Ovary (tissue), 9 donors: ENCODE data around the gene QPCTL. TPM values are rescaled to one million over a fixed set of nuclear protein-coding genes. Genes with fewer than 3 reads are reported as not detected.

ENCODE experiments used
- DNase-seq, 5 donors: peaks; one replicate each; pipeline ENCODE4 v3.0.0-alpha.2; 2019 to 2020
- H3K27ac ChIP-seq, 2 donors: fragments of 200-600 bp; one replicate each; pipeline versions ENCODE4 v1.5.1 to v1.8.0; 2019 to 2022
- H3K27me3 ChIP-seq: fragments of 200-600 bp; one replicate; pipeline ENCODE4 v1.8.0; 2022
- H3K36me3 ChIP-seq: fragments of 200-600 bp; sonication (generic); one replicate; pipeline ENCODE4 v1.5.1; 2019
- H3K4me1 ChIP-seq: one replicate; pipeline ENCODE4 v1.8.1; 2013; ENCODE audit warnings: mild to moderate bottlenecking, moderate library complexity; ENCODE audit not compliant: insufficient read depth
- H3K4me3 ChIP-seq: fragments of 200-600 bp; sonication (generic); one replicate; pipeline ENCODE4 v1.5.1; 2017
- H3K9me3 ChIP-seq, 2 donors: fragments of 200-600 bp in 1 of 2; sonication (generic) in 1 of 2; one replicate each; pipeline versions ENCODE4 v1.5.1 to v1.8.1; 2013 to 2019; ENCODE audit warnings: mild to moderate bottlenecking in 1 of 2, moderate library complexity in 1 of 2
- EP300 ChIP-seq: sonication (generic); formaldehyde crosslinking; IDR thresholded peaks from one replicate; pipeline ENCODE4 v1.6.1; 2017; ENCODE audit warnings: antibody characterized with exemption
- POLR2A ChIP-seq: fragments of 450-650 bp; IDR thresholded peaks from one replicate; pipeline ENCODE4 v1.6.1; 2017; ENCODE audit warnings: antibody characterized with exemption, mild to moderate bottlenecking, moderate library complexity
- WGBS, 3 donors: extraction: QIAGEN DNeasy Blood & Tissue Kit in 1 of 3; methylation state at CpG; one replicate each; pipeline versions ENCODE4 v1.1.5 to v1.1.7; 2013 to 2017; 5-methylcytosine and 5-hydroxymethylcytosine counted together
- intact Hi-C, 4 donors: fragments of 100-400 bp; cut with DNase I; formaldehyde crosslinking; loops; one replicate each; pipeline versions ENCODE4 v1.11.0 to v1.15.1; 2022 to 2023
- polyA plus RNA-seq, 2 donors: library from polyadenylated mRNA; stranded (reverse); fragments of 200-250 nt in 1 of 2; fragments of 350-450 nt in 1 of 2; fragmentation: Illumina TruSeq in 1 of 2; extraction: RNeasy Lipid Tissue Mini Kit (QIAGEN cat#74804) in 1 of 2; gene quantifications; one replicate each; pipeline ENCODE4 v1.2.3, GENCODE V29; 2013 to 2014
- total RNA-seq, 7 donors: library from RNA; depleted of rRNA in 2 of 7; stranded (reverse); fragments of >200 nt in 2 of 7; fragmentation: NEBNext Ultra II Directional in 3 of 7; extraction: Animal tissue kit (Norgen Biotek cat#: 25700) in 3 of 7; gene quantifications; one replicate each; pipeline versions ENCODE4 v1.1.0 to v1.2.4, GENCODE V29; 2016 to 2023
- TF ChIP-seq, protein P1 (sequence below), 3 donors: fragments of 450-650 bp in 2 of 3; fragments of 200-600 bp in 1 of 3; IDR thresholded peaks; one replicate each; pipeline versions ENCODE4 v1.5.1 to v1.8.0; 2016 to 2022; ENCODE audit warnings: antibody characterized with exemption in 3 of 3, mild to moderate bottlenecking in 1 of 3
- donor health status: DM: no; HTN: no; CAD: no; lungs with moderate emphysema.
- donor health status: DM: no; HTN: no; CAD: no.
- donor health status: Bipolar disorder and iron deficiency.
- donor health status: DM: yes; HTN: yes; CAD: no.
- donor health status: DM: no; HTN: no; CAD: no.
- donor health status: DM: yes; HTN: yes; CAD: no.

Gene QPCTL
- total and polyA plus RNA-seq, 9 donors: 3.2 to 15.3 (median 6.8) TPM

DNA sequence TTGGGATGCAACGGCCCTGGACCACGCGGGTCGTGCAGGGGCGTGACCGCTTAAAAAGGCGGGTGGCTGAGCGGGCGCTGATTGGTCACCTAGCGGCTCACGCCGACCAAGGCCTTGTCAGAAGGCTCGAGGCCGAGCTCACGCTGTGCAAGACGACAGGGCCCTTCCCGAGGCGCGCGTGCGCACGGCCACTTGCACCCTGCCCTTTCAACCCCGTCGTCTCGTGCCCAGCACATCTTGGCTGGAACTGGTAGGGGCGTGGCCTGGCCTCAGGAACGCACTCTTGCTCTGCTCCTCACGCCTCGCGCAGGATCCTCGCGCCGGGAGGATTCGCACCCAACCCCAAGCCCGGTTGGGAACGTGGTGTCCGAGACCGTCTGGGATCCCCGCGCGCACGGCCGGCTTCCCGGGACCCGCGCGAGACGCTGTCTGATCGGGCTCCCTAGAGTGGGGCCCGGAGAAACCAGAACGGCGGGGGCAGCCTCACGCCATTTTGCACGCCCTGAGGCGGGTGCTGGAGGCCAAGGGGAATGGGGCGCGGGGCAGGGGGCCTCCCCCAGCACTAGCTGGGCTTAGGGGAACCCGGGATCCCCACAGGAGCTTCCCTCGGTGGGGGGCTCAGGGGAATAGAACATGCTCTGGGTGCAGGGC, 40.8 kb downstream of the QPCTL start, which contains the start of gene MEIOSIN:
TSS of gene MEIOSIN (plus strand) at position 280 of the 651 bp plus-strand sequence. CDS start 1,938 bp downstream, outside the sequence.
- intact Hi-C loops: no loop called here

DNA sequence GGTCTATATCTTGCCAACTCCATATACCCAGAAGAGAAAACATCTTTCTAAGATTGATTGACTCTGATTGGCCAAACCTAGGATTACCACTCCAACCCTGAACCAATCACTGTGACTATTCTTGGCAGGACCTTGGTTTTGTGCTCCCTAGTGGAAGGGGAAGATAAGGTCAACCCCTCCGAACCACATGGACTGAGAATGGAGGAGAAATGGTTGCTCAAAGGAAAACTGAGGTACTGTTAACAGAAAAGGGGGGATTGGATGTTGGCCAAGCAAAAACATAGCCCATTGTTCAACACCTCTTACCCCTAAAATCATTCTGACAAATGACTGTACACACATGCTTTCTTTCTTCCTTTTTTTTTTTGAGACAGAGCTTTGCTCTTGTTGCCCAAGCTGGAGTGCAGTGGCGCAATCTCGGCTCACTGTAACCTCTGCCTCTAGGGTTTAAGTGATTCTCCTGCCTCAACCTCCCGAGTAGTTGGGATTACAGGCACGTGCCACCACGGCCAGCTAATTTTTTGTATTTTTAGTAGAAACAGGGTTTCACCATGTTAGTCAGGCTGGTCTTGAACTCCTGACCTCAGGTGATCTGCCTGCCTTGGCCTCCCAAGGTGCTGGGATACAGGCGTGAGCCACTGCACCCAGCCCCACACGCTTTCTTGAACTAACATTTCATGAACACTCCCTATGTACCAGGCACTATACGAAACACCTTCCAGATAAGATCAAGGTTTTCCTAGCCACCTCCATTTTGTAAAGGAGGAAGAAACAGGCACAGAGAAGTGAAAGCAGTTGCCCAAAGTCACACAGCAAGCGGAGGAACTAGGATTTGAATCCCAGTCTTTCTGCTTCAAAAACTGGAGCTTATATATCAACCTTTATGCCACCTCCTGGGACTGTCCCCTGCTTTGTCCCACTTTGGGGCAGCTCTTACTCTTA, 47.3 kb downstream of the QPCTL start:
- TF ChIP-seq POLR2A (no peak), EP300 (no peak)
- TF ChIP-seq, protein P1, sequence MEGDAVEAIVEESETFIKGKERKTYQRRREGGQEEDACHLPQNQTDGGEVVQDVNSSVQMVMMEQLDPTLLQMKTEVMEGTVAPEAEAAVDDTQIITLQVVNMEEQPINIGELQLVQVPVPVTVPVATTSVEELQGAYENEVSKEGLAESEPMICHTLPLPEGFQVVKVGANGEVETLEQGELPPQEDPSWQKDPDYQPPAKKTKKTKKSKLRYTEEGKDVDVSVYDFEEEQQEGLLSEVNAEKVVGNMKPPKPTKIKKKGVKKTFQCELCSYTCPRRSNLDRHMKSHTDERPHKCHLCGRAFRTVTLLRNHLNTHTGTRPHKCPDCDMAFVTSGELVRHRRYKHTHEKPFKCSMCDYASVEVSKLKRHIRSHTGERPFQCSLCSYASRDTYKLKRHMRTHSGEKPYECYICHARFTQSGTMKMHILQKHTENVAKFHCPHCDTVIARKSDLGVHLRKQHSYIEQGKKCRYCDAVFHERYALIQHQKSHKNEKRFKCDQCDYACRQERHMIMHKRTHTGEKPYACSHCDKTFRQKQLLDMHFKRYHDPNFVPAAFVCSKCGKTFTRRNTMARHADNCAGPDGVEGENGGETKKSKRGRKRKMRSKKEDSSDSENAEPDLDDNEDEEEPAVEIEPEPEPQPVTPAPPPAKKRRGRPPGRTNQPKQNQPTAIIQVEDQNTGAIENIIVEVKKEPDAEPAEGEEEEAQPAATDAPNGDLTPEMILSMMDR (IDR thresholded peaks at IDR 0.05): no peak
- Histone ChIP-seq H3K27me3 (no peaks in the 10 kb centered on the region), H3K4me1 (no peaks in the 10 kb centered on the region), H3K4me3 (no peak overlapping the region), H3K36me3 (no peaks in the 10 kb centered on the region), H3K9me3 (no peaks in the 10 kb centered on the region), H3K27ac (no peak overlapping the region)
- no peak for DNase-seq
- 84% methylated on average over 10 of the region's 10 CpGs for WGBS, 3 donors
- intact Hi-C loops: no loop called here

More for the DNA sequence above, 40.8 kb downstream of the QPCTL start, which contains the start of gene MEIOSIN:
- Histone ChIP-seq H3K4me1 (peaks cover 5% of the 10 kb centered on the region), H3K4me3 (no peak within 1 kb of the TSS), H3K36me3 (no peaks in the 10 kb centered on the region), H3K27ac (no peak within 1 kb of the TSS), H3K9me3 (no peaks in the 10 kb centered on the region), H3K27me3 (no peaks in the 10 kb centered on the region)
- TF ChIP-seq POLR2A: no peak
- TF ChIP-seq EP300: no peak
- TF ChIP-seq, protein P1 (IDR thresholded peaks at IDR 0.05): no peak
- peak in 3 of 5 donors; percentile 41 to 50 (median 43) for DNase-seq
- WGBS, 3 donors: 92 to 94% (median 92%) methylated on average over 56 to 59 of the region's 59 CpGs

DNA sequence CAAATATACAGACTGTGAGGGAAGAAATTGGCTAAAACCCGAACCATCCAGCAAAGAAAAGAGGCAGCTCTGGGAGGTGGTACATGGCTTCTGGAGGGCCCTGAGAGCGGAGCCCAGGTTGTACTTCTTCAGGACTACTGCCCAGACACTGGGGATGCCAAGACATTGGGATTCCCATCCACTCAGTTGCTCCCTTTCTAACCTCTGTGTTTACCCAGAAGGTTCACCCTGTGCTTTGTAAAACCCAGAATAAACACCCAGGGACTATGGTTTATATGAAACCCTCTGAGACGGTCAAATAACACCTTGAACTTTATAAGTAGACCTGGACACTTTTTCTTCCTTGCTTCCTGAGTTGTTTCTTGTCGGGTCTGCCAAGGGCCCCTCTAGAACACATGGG, 50.5 kb downstream of the QPCTL start:
- Histone ChIP-seq H3K27me3 (no peaks in the 10 kb centered on the region), H3K27ac (no peak overlapping the region), H3K4me3 (no peak overlapping the region), H3K36me3 (no peaks in the 10 kb centered on the region), H3K4me1 (no peaks in the 10 kb centered on the region), H3K9me3 (no peaks in the 10 kb centered on the region)
- DNase-seq: no peak
- intact Hi-C loops: no loop called here
- 60 to 68% (median 65%) methylated on average over 4 of the region's 4 CpGs for WGBS, 3 donors
- no peak for TF ChIP-seq POLR2A
- TF ChIP-seq EP300: no peak
- TF ChIP-seq, protein P1 (IDR thresholded peaks at IDR 0.05): no peak

DNA sequence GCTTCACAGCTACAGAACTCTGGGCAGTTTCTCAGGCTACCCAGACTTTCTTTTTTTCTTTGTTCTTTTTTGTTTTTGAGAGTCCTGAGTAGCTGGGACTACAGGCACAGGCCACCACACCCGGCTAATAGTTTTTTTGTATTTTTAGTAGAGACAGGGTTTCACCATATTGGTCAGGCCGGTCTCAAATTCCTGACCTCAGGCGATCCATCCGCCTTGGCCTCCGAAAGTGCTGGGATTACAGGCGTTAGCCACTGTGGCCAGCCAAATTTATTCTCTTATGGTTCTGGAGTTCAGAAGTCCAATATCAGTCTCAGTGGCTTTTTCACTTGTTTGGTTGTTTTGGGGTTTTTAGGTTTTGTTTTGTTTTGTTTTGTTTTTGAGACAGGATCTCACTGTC, 53.1 kb downstream of the QPCTL start:
- no peaks in the 10 kb centered on the region for H3K4me1 ChIP-seq
- TF ChIP-seq EP300: no peak
- no peak for TF ChIP-seq POLR2A
- TF ChIP-seq, protein P1 (IDR thresholded peaks at IDR 0.05): no peak
- H3K9me3 ChIP-seq: no peaks in the 10 kb centered on the region
- H3K4me3 ChIP-seq: no peak overlapping the region
- no peak overlapping the region for H3K27ac ChIP-seq
- intact Hi-C loops: no loop called here
- 86 to 90% (median 88%) methylated on average over 6 of the region's 6 CpGs for WGBS, 3 donors
- no peaks in the 10 kb centered on the region for H3K27me3 ChIP-seq
- no peaks in the 10 kb centered on the region for H3K36me3 ChIP-seq
- DNase-seq: no peak
